Adrenal gland (tissue), 5 donors: ENCODE measurements around the gene UBAP2.

Experiments
- CTCF ChIP-seq, 6 experiments: fragments of 450-650 bp in 4 of 6; fragments of 200-600 bp in 2 of 6; sonication (generic) in 1 of 6; IDR thresholded peaks; 1 replicate in 5 of 6; 2 replicates in 1 of 6; pipeline versions ENCODE4 v1.5.1 to v1.8.0; 2016 to 2021; ENCODE audit warnings: antibody characterized with exemption in 6 of 6, mild to moderate bottlenecking in 2 of 6, moderate library complexity in 1 of 6
- POLR2A ChIP-seq, 2 donors: fragments of 450-650 bp; IDR thresholded peaks; one replicate each; pipeline ENCODE4 v1.6.1; 2017; ENCODE audit warnings: antibody characterized with exemption in 2 of 2, mild to moderate bottlenecking in 2 of 2, moderate library complexity in 1 of 2
- donor health status: DM: no; HTN: no; CAD: no.

GRCh38 chr9:34079181-34079580 lies 30.5 kb upstream of the UBAP2 start:
- TF ChIP-seq CTCF (IDR thresholded peaks at IDR 0.05) (no peak), POLR2A (IDR thresholded peaks at IDR 0.05) (no peak)
